Neural cell (in vitro differentiated cells): ENCODE measurements around the gene FGD4. TPM values are rescaled to one million over a fixed set of nuclear protein-coding genes. Genes with fewer than 3 reads are reported as not detected.

ENCODE experiments used
- H2AFZ ChIP-seq: fragments of 200-600, 300-800 bp; sonication (generic), shearing (Covaris generic); 2 replicates; pipeline ENCODE4 v1.6.0; 2014; ENCODE audit warnings: low read depth, mild to moderate bottlenecking, antibody characterized with exemption, low read length, moderate library complexity
- H3F3A ChIP-seq: fragments of 200-600 bp; shearing (Covaris generic); 2 replicates; pipeline ENCODE4 v1.6.1; 2016; ENCODE audit warnings: mild to moderate bottlenecking, moderate library complexity, mixed read lengths, antibody characterized with exemption, low read length; ENCODE audit not compliant: insufficient read depth, poor library complexity, severe bottlenecking
- H3K27ac ChIP-seq: fragments of 200-600, 300-800 bp; sonication (generic), shearing (Covaris generic); 2 replicates; pipeline ENCODE4 v1.5.1; 2014; ENCODE audit warnings: mild to moderate bottlenecking, low read length, moderate library complexity
- H3K27me3 ChIP-seq: fragments of 300-800, 200-600 bp; sonication (generic), shearing (Covaris generic); 2 replicates; pipeline ENCODE4 v1.6.0; 2014; ENCODE audit warnings: mild to moderate bottlenecking, low read depth, low read length, moderate library complexity; ENCODE audit not compliant: insufficient read depth
- H3K36me3 ChIP-seq: fragments of 300-800, 200-600 bp; sonication (generic), shearing (Covaris generic); 2 replicates; pipeline ENCODE4 v1.5.1; 2014; ENCODE audit warnings: mild to moderate bottlenecking, antibody characterized with exemption, low read length, moderate library complexity; ENCODE audit not compliant: insufficient read depth
- H3K4me2 ChIP-seq: fragments of 300-800, 200-600 bp; sonication (generic), shearing (Covaris generic); 2 replicates; pipeline ENCODE4 v1.6.0; 2014; ENCODE audit warnings: mild to moderate bottlenecking, low read length
- H3K4me3 ChIP-seq: fragments of 300-800, 200-600 bp; sonication (generic), shearing (Covaris generic); 2 replicates; pipeline ENCODE4 v1.5.1; 2014; ENCODE audit warnings: mild to moderate bottlenecking, low read length, moderate library complexity
- H3K79me2 ChIP-seq: fragments of 200-600 bp; shearing (Covaris generic); replicated peaks from 2 replicates; pipeline ENCODE4 v1.6.0; 2014; ENCODE audit warnings: mild to moderate bottlenecking, low read length, moderate library complexity; ENCODE audit not compliant: insufficient read depth
- H3K9ac ChIP-seq: fragments of 300-800, 200-600 bp; sonication (generic), shearing (Covaris generic); 2 replicates; pipeline ENCODE4 v1.6.1; 2016; ENCODE audit warnings: mild to moderate bottlenecking, low read length, mixed read lengths
- H3K9me2 ChIP-seq: fragments of 200-600 bp; shearing (Covaris generic); 2 replicates; pipeline ENCODE4 v1.6.1; 2016; ENCODE audit warnings: mild to moderate bottlenecking, low read length, mixed read lengths; ENCODE audit not compliant: insufficient read depth
- H3K9me3 ChIP-seq: fragments of 200-600, 300-800 bp; sonication (generic), shearing (Covaris generic); 2 replicates; pipeline ENCODE4 v1.6.1; 2016; ENCODE audit warnings: mild to moderate bottlenecking, mixed run types, low read length, moderate library complexity, mixed read lengths
- H4K20me1 ChIP-seq: fragments of 200-600 bp; shearing (Covaris generic); 2 replicates; pipeline ENCODE4 v1.6.1; 2016; ENCODE audit warnings: mild to moderate bottlenecking, mixed run types; ENCODE audit not compliant: insufficient read depth
- CTCF ChIP-seq: fragments of 450-650 bp; IDR thresholded peaks from 2 replicates; pipeline ENCODE4 v1.5.1; 2014; ENCODE audit warnings: antibody characterized with exemption, mild to moderate bottlenecking, moderate library complexity; ENCODE audit not compliant: poor library complexity, severe bottlenecking
- EP300 ChIP-seq: fragments of 450-650 bp; conservative IDR thresholded peaks from 2 replicates; pipeline ENCODE4 v1.6.1; 2014; ENCODE audit warnings: antibody characterized with exemption, mild to moderate bottlenecking, moderate library complexity; ENCODE audit not compliant: poor library complexity, severe bottlenecking
- EZH2 ChIP-seq: fragments of 200-600, 300-800 bp; shearing (Covaris generic), sonication (generic); IDR thresholded peaks from 2 replicates; pipeline ENCODE4 v1.6.1; 2014; ENCODE audit warnings: antibody characterized with exemption, low read length, borderline replicate concordance, mild to moderate bottlenecking; ENCODE audit not compliant: insufficient read depth, poor library complexity, severe bottlenecking
- MXI1 ChIP-seq: fragments of 450-650 bp; conservative IDR thresholded peaks from 2 replicates; pipeline ENCODE4 v1.6.1; 2014; ENCODE audit warnings: antibody characterized with exemption, mild to moderate bottlenecking; ENCODE audit not compliant: poor library complexity, severe bottlenecking
- POLR2AphosphoS5 ChIP-seq: IDR thresholded peaks from 2 replicates; pipeline ENCODE4 v1.6.1; 2012
- RAD21 ChIP-seq: fragments of 450-650 bp; conservative IDR thresholded peaks from 2 replicates; pipeline ENCODE4 v1.6.1; 2014; ENCODE audit warnings: antibody characterized with exemption, mild to moderate bottlenecking, moderate library complexity
- REST ChIP-seq: IDR thresholded peaks from 2 replicates; pipeline ENCODE4 v1.6.1; 2012; ENCODE audit warnings: borderline replicate concordance
- SMC3 ChIP-seq: fragments of 450-650 bp; conservative IDR thresholded peaks from 2 replicates; pipeline ENCODE4 v1.6.1; 2014; ENCODE audit warnings: antibody characterized with exemption, mild to moderate bottlenecking, moderate library complexity; ENCODE audit not compliant: poor library complexity
- TAF1 ChIP-seq: IDR thresholded peaks from 2 replicates; pipeline ENCODE4 v1.6.1; 2012; ENCODE audit warnings: low read depth
- polyA plus RNA-seq: library from polyadenylated mRNA; depleted of rRNA; stranded (reverse); fragments of >200 nt; gene quantifications from 2 replicates; pipeline ENCODE4 v1.2.3, GENCODE V29; 2014

The FGD4 gene
- polyA plus RNA-seq, 1 donor from 2014 or later = 24.4 TPM

GRCh38 chr12:32402170-32402569 is 2.8 kb downstream of the FGD4 start:
- Histone ChIP-seq H3K27ac (no peak overlapping the region), H2AFZ (no peak overlapping the region), H3K27me3 (peaks cover 21% of the 10 kb centered on the region), H4K20me1 (no peaks in the 10 kb centered on the region), H3K9me3 (no peaks in the 10 kb centered on the region), H3K9ac (no peak overlapping the region), H3K9me2 (no peaks in the 10 kb centered on the region), H3F3A (no peaks in the 10 kb centered on the region), H3K4me2 (no peak overlapping the region), H3K79me2 (no peaks in the 10 kb centered on the region), H3K4me3 (no peak overlapping the region), H3K36me3 (no peaks in the 10 kb centered on the region)
- TF ChIP-seq POLR2AphosphoS5 = no peak

- no peak overlapping the region for H3K9ac ChIP-seq
- H3K27ac ChIP-seq = no peak overlapping the region
- H3K9me3 ChIP-seq = no peaks in the 10 kb centered on the region
- H3K4me3 ChIP-seq = no peak overlapping the region
- H4K20me1 ChIP-seq = no peaks in the 10 kb centered on the region
- H3K36me3 ChIP-seq = no peaks in the 10 kb centered on the region
- no peaks in the 10 kb centered on the region for H3K9me2 ChIP-seq
- H3K79me2 ChIP-seq = no peaks in the 10 kb centered on the region
- no peak overlapping the region for H3K4me2 ChIP-seq
- H3K27me3 ChIP-seq = peaks cover 21% of the 10 kb centered on the region
- H3F3A ChIP-seq = no peaks in the 10 kb centered on the region
- TF ChIP-seq SMC3 (no peak), EP300 (no peak), CTCF (no peak), MXI1 (no peak), TAF1 (no peak), REST (no peak), EZH2 (no peak), POLR2AphosphoS5 (no peak), RAD21 (no peak)
- no peak overlapping the region for H2AFZ ChIP-seq
Observed at GRCh38 chr12:32402946-32403345, 3.6 kb downstream of the FGD4 start.

GRCh38 chr12:32407795-32408194 is 8.4 kb downstream of the FGD4 start:
- no peaks in the 10 kb centered on the region for H3K27me3 ChIP-seq
- no peaks in the 10 kb centered on the region for H3K36me3 ChIP-seq
- H3K27ac ChIP-seq = no peak overlapping the region
- H3K4me2 ChIP-seq = no peak overlapping the region
- H4K20me1 ChIP-seq = no peaks in the 10 kb centered on the region
- H2AFZ ChIP-seq = no peak overlapping the region
- no peaks in the 10 kb centered on the region for H3K9me3 ChIP-seq
- no peaks in the 10 kb centered on the region for H3K9me2 ChIP-seq
- no peaks in the 10 kb centered on the region for H3F3A ChIP-seq
- H3K9ac ChIP-seq = no peak overlapping the region
- no peak overlapping the region for H3K4me3 ChIP-seq
- no peaks in the 10 kb centered on the region for H3K79me2 ChIP-seq
- TF ChIP-seq POLR2AphosphoS5 = no peak
- TF ChIP-seq SMC3 = no peak
- TF ChIP-seq REST = no peak
- TF ChIP-seq TAF1 = no peak
- TF ChIP-seq CTCF = no peak
- no peak for TF ChIP-seq MXI1
- no peak for TF ChIP-seq RAD21
- TF ChIP-seq EZH2 = no peak
- no peak for TF ChIP-seq EP300
